Measurements from ENCODE around the gene SUPT20HL2.
"Not testable (repeated sequence)": the region's sequence is repeated elsewhere in the genome, so short reads cannot be mapped to it uniquely, and the experiment has no call there.

SUPT20HL2 gene

DNA sequence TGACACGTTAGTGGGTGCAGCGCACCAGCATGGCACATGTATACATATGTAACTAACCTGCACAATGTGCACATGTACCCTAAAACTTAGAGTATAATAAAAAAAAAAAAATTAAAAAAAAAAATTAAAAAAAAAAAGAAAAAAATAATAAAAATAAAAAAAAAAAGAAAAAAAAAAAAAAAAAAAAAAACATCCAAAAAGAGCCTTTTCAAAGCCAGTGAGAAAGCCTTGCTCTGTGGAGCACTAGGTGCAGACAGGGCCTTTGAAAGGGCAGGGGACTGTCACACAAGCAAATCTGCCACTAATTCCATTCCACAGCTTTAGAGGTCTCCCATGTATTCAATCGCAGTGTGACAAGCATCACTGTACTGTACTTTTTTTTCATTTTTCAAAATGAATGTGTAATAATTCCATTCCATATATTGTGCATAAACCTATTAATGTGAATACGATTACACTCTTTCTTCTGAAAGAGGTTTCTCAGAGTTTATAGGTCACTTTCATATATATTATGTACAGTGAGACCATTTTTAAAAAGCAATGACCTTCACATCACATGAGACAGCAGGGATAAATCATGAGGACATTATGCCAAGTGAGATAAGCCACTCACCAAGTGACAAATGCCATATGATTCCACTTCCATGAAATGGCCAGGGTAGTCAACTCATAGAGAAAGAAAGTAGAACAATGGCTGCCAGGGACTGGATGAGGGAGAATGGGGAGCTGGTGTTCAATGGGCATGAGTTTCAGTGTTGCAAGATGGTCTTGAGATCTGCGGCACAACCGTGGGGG is 4.1 kb downstream of the SUPT20HL2 start:
- not testable (repeated sequence) for DNase-seq (ENCODE audit: low spot score)

DNA sequence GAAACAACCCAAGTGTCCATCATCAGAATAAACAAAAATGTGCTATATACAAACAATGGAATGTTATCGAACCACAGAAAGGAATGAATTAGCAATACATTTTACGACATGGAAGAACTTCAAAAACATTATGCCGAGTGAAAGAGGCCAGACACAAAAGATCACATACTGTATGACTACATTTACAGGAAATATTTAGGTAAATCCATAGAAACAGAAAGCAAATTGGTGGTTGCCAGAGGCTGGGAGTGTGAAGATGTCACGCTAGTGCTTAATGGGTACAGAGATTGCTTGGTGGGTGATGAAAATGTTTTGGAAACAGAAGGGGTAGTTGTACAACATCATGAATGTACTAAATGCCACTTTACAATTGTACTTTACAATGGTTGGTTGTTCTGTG is 5.1 kb downstream of the SUPT20HL2 start:
- not testable (repeated sequence) for DNase-seq (ENCODE audit: low spot score)

DNA sequence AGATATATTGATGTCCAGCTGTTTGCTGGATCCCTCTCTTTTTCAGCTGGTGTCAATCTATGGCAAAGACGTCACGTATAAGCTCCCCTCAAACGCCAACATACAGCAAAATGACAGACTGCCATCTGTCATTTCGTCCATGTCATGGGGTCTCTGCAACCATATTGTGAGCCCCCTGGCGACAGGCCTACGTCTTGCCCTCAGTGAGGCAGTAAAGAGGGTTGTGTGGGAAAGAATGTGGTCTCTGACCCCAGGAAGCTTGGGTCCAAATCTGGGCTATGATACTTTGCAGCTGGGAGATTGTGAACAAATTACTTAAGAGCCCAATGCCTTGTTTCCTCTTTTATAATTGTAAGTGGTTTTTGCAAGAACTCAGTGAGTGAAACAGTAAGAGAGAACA is 7.4 kb downstream of the SUPT20HL2 start:
- DNase-seq (ENCODE audit: low spot score), result no peak

DNA sequence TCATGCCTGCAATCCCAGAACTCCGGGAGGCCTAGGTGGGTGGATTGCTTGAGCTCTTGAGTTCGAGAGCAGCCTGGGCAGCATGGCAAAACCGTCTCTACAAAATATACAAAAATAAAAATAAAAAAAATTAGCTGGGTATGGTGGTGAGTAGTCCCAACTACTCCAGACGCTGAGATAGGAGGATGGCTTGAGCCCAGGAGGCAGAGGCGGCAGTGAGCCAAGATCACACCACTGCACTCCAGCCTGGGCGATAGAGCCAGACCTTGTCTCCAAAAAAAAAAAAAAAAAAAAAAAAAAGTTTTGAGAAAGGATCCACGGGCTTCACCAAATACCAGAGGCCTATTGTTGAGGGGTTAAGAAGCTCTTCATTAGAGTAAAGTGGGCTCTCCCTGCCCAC is 8.0 kb downstream of the SUPT20HL2 start:
- no peak for DNase-seq (ENCODE audit: low spot score)

DNA sequence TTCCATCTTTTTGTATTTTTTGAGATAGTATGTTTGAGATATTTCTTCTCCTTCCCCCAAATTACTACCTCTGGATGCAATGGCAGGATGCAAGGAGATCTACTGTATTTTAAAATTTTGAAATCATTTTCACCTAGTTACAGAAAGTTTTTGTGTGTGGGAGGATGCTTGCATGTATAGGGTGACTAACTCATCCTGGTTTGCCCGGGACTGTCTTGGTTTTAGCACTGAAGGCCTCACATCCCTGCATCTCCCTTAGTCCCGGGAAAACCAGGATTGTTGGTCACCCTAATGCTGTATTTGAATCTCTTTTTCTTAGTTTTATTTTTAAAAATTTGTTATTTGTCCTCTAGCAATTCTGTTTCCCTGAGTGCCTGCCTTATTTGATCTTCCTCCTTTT is 12.1 kb downstream of the SUPT20HL2 start:
- DNase-seq (ENCODE audit: low spot score), result no peak

DNA sequence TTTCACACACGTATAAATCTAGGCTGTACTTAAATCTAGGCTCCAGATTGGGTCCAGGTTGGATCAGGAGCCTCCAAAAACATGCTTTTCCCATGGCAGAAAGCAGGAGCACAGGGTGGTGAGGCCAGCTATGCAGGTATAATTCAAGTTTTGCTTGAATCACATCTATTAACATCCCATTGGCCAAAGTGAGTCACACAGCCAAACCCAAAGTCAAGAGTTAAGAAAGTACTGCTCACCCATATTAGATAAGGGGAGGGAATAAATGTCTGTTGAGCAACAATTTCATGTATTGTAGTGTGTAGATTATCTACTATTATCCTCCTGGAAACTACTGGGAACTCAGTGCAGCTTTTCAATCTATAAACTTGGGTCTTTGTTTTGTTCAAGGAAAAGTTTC is 12.8 kb downstream of the SUPT20HL2 start:
- DNase-seq (ENCODE audit: low spot score), result no peak

DNA sequence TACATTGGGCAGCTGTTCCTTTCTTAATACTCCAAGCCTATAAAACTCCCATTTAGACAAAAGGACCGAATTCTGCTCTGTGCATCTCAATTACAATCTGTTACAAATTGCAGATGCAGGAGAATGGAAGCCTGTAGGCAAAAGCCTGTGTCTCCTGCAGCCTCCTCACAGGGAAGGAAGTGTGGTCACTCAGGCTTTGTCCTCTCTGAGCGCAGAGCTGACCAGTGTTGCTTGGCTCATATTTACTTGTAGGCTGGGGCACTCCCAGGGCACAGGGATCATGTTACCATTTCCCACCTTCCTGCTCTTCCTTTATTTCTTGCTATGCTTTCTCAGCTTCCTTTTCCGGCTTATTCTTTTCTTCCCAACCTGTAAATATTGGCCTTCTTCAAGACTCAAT is 15.7 kb downstream of the SUPT20HL2 start:
- DNase-seq (ENCODE audit: low spot score), result no peak

DNA sequence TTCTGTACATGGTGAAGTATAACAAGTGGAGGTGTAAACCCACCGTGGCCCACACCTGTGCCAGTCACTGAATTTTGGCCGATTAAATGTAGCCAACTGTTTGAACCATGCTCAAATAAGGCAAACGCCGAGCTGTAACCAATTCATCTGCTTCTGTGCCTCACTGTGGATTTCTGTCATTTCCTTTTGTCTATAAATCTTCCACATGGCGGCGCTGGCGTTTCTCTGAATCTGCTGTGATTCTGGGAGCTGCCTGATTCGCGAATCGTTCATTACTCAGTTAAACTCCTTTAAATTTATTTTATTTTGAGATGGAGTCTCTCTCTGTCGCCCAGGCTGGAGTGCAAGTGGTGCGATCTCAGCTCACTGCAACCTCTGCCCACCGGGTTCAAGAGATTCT is 19.2 kb downstream of the SUPT20HL2 start:
- peak; percentile 29 for DNase-seq (ENCODE audit: low spot score)

DNA sequence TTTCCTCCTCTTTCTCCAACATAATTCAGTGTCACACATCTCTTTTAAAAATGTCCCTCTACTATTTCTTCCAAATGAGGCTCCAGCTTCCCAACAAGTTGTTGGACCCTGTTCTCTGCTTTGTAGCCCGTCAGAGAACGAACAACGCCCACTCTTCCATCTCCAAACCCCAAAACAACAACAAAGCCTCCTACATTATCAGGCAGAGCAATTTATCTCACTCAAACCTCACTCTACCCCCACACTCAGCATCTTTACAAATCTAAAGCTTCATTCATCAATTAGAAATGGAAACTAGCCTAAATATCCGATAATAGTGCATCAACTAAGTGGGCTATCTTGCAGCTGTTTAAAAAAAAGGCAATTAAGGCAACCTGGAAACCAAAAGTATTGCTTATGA is 20.5 kb downstream of the SUPT20HL2 start:
- DNase-seq (ENCODE audit: low spot score), result no peak

DNA sequence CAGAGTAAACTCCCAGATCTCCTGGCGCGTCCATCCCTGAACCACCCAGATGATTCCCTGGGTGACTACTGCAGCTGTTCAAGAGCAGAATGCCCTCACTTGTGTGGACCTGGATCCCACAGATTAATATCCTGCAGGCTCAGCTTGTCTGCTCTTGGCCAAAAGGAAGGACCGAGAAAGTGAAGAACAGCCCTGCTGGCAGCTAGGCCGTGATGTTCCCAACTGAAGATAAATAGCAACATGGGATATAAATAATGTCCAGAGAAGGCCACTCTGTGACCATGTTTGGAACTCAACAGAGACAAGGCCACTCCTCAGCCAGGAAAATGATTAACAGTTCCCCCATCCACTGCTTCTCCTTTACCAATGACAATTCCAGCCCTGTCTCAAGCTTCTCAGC is 21.5 kb downstream of the SUPT20HL2 start:
- no peak for DNase-seq (ENCODE audit: low spot score)

DNA sequence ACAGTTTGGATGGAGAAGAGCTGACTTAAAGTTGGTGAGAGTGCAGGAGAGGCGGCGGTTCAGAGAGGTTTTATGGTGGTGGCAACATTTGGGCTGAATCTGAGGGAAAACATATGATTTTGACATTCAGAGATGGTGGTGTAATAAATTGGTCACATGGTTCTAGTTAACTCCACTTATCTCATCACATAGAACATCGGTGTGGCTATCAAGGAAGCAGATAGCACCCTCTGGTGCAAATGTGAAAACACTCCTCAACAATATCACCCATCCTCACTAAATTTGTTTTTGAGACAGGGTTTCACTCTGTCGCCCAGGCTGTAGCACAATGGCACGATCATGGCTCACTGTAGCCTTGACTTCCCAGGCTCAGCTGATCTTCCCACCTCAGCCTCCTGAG is 28.8 kb downstream of the SUPT20HL2 start:
- DNase-seq (ENCODE audit: low spot score), result no peak

DNA sequence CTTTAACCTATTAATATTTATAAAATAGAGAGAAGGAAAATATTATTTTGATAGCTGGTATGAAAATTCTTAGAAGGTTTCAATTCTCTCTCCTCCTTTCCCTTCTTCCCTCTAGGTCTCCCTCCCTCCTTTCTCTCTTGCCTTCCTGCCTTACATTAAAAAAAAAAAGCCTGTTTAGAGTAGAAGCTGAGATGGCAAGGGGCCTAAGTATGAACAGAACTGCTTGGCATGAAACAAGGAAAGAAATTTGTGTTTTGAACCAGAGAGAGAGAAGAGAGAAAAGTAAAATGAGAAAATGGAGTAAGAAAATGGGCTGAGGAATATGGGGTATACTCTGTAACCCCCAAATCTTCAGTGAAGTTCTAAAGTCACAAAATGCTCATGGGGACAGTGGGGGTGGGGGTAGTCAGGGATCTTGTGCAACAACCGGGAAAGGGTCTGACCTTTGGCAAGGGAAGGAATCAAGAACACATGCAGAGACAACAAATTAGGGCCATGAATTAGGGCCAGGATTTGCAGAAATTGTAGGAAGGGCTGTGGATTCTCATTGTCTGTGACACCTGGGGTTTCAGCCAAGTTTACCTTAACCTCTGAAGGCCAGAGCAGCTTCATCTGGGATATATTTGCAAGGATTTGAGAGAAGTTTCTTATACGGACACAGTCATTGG is 30.6 kb downstream of the SUPT20HL2 start:
- no peak for DNase-seq (ENCODE audit: low spot score)

DNA sequence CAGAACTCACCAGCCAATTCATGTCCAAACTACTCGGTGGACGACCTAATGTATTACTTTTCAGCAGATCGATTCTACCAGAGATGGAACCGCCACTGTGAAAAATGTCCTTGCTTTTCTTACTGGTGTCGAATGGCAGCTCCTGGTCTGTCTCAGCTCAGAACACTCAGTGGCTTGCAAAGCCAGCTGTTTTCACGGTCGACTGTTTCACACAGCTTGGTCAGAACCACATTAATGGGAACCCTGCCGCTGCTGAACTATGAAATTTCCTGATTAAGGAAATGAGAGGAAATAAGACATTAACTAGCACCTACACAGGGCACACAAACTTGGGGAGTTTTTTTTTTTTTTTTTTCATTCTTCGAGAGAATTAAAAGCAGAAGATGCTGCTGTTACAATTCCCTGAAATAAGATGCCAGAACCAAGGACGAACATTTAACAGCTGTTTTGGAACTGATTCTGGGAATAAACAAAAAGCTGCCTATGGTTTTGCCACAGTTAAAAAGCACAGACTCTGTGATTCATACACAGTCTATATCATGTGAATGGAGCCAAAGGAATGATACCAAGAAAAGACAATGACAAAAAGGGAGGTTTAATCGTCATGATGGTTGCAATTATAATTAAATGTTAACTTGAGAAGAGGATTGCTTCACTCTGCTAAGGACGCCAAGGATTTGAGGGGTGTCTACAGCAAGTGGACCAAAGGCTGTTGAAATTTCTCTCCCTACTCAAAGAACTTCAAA is 31.3 kb downstream of the SUPT20HL2 start:
- peak; percentile 21 for DNase-seq (ENCODE audit: low spot score)

DNA sequence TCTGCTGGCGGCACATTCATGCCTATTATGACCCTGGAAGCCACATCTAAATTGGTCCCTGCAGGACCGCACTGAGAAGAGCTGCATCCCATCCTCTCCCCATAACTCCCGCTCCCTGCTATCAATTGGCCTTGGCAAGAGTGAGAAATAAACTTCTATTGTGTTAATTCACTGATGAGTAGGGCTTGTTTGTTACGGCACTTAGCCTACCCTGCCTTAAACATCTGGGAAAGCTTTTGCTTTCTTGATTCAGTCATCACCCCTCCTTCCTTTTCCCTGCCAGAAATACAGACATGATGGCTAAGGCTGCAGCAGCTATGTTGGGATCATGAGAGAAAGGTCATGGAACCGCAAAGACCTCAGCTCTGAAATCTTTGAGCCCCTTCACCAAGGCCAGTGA is 36.5 kb downstream of the SUPT20HL2 start:
- DNase-seq (ENCODE audit: low spot score), result no peak

DNA sequence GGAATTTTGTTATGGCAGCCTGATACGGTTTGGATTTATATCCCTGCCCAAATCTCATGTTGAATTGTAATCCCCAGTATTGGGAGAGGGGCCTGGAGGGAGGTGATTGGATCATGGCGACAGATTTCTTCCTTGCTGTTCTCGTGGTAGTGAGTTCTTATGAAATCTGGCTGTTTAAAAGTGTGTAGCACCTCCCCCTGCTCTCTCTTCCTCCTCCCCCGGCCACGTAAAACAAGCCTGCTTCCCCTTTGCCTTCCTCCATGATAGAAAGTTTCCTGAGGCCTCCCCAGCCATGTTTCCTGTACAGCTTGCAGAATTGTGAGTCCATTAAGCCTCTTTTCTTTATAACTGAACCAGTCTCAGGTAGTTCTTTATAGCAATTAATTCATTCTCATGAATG is 37.9 kb downstream of the SUPT20HL2 start:
- DNase-seq (ENCODE audit: low spot score), result no peak

DNA sequence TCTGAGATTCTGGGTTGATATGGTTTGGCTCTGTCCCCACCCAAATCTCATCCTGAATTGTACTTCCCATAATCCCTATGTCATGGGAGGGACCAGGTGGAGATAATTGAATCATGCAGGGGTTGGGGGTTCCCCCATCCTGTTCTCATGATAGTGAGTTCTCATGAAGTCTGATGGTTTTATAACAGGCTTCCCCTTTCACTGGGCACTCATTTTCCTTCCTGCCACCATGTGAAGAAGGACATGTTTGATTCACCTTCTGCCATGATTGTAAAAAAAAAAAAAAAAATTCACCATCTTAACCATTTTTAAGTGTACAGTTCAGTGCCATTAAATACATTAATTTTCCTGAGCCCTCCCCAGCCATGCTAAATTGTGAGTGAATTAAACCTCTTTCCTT is 42.6 kb downstream of the SUPT20HL2 start:
- no peak for DNase-seq (ENCODE audit: low spot score)

DNA sequence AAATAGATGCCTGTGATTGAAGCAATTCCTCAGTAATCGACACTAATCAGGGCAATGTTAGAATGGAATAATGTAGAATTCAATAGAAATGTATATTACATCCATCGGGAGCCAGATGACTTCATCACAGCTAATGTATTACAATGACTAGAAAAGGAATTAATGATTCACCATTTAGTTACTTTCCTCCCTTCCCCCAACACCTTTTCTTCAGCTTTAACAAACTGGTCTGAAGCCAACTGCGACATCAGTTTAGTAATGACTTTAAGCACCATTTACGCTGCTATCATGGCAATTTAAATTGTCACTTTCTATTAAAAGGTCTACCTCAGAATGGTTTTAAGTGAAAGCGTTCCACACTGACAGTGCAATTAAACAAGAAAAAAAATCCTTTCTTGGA is 45.1 kb downstream of the SUPT20HL2 start:
- DNase-seq (ENCODE audit: low spot score), result no peak

DNA sequence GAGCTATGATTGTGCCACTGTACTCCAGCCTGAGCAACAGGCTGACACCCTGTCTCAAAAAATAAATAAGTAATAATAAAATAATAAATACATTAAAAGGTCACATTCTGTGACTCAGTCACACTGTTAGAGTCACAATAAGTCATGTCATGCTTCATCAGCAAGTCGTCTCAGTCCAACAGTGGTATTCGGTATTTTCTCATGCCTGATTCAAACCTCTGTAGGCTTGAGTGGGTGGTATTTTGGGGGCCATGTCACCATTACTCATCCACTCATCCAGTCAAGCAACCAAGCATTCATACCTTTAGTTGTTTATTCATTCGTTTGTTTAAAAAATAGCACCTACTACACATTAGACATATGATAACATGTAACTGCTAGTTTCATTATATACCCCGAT is 46.9 kb downstream of the SUPT20HL2 start:
- no peak for DNase-seq (ENCODE audit: low spot score)

DNA sequence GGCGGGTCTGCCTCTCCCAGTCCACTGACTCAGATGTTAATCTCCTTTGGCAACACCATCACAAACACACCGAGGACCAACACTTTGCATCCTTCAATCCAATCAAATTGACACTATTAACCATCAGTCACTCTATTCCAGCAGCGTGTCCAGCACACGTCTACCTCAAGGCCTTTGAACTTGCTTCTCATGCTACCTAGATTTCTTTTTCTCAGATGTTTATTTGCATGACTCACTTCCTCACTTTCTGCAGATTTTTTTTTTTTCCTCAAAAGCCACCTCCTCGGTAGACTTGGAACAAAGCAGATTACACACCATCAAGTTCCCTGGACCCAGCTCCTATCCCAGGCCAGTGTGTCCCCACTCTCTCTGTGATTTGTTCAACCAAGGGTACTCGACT is 49.5 kb downstream of the SUPT20HL2 start:
- DNase-seq (ENCODE audit: low spot score), result no peak

DNA sequence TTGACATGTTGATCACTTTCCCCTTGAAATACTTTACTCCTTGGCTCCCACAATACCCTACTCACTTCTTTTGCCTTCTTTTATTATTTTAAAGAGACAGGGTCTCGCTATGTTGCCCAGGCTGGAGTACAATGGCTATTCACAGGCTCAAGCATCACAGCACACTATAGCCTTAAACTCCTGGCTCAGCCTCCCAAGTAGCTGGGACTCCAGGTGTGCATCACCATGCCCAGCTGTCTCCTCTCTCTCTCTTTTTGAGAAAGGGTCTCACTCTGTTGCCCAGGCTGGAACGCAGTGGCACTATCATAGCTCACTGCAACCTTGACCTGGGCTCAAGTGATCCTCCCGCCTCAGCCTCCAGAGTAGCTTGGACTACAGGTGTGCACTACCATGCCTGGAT is 51.6 kb downstream of the SUPT20HL2 start:
- no peak for DNase-seq (ENCODE audit: low spot score)
